Measurements from ENCODE around the gene IKZF1.

IKZF1 gene

GRCh38 chr7:50376056-50376820 lies 71.7 kb downstream of the IKZF1 start:
- DNase-seq (ENCODE audit: low read depth): no peak

GRCh38 chr7:50377356-50377755 lies 72.8 kb downstream of the IKZF1 start:
- DNase-seq (ENCODE audit: low read depth): no peak

- no peak for DNase-seq (ENCODE audit: low read depth)
Measured at GRCh38 chr7:50379082-50379481, 74.6 kb downstream of the IKZF1 start.

GRCh38 chr7:50379539-50379938 lies 75.0 kb downstream of the IKZF1 start:
- DNase-seq (ENCODE audit: low read depth): no peak

- DNase-seq (ENCODE audit: low read depth): no peak
Measured at GRCh38 chr7:50382455-50382854, 77.9 kb downstream of the IKZF1 start.

GRCh38 chr7:50387351-50387750 lies 82.8 kb downstream of the IKZF1 start:
- no peak for DNase-seq (ENCODE audit: low read depth)

- DNase-seq (ENCODE audit: low read depth): no peak
Measured at GRCh38 chr7:50389961-50390360, 85.4 kb downstream of the IKZF1 start.

- no peak for DNase-seq (ENCODE audit: low read depth)
Measured at GRCh38 chr7:50391386-50391785, 86.9 kb downstream of the IKZF1 start.

- no peak for DNase-seq (ENCODE audit: low read depth)
Measured at GRCh38 chr7:50393076-50393475, 88.6 kb downstream of the IKZF1 start.

GRCh38 chr7:50393547-50394252 lies 89.2 kb downstream of the IKZF1 start:
- DNase-seq (ENCODE audit: low read depth): no peak

GRCh38 chr7:50394315-50394714 lies 89.8 kb downstream of the IKZF1 start:
- DNase-seq (ENCODE audit: low read depth): no peak

- no peak for DNase-seq (ENCODE audit: low read depth)
Measured at GRCh38 chr7:50396856-50397255, 92.3 kb downstream of the IKZF1 start.

- no peak for DNase-seq (ENCODE audit: low read depth)
Measured at GRCh38 chr7:50397320-50397970, 92.9 kb downstream of the IKZF1 start.

GRCh38 chr7:50397971-50398324 lies 93.4 kb downstream of the IKZF1 start:
- DNase-seq (ENCODE audit: low read depth): no peak

GRCh38 chr7:50399206-50399605 lies 94.7 kb downstream of the IKZF1 start:
- no peak for DNase-seq (ENCODE audit: low read depth)

- no peak for DNase-seq (ENCODE audit: low read depth)
Measured at GRCh38 chr7:50399635-50400034, 95.1 kb downstream of the IKZF1 start.

- no peak for DNase-seq (ENCODE audit: low read depth)
Measured at GRCh38 chr7:50400114-50400513, 95.6 kb downstream of the IKZF1 start.

- peak; percentile 2 for DNase-seq (ENCODE audit: low read depth)
Measured at GRCh38 chr7:50404392-50404791, 99.9 kb downstream of the IKZF1 start.

- no peak for DNase-seq (ENCODE audit: low read depth)
Measured at GRCh38 chr7:50405221-50405620, 100.7 kb downstream of the IKZF1 start.

GRCh38 chr7:50406935-50407334 lies 102.4 kb downstream of the IKZF1 start:
- DNase-seq (ENCODE audit: low read depth): no peak

GRCh38 chr7:50409856-50410745 lies 105.6 kb downstream of the IKZF1 start:
- no peak for DNase-seq (ENCODE audit: low read depth)

- no peak for DNase-seq (ENCODE audit: low read depth)
Measured at GRCh38 chr7:50411332-50411731, 106.8 kb downstream of the IKZF1 start.
